HAP-1 (cell line): Measurements from ENCODE around the gene TMEM270.
A peak's percentile ranks its signal among the peaks of the same experiment; 100 is the strongest.
"Not testable (repeated sequence)": the region's sequence is repeated elsewhere in the genome, so short reads cannot be mapped to it uniquely, and the experiment has no call there.

Source experiments
- DNase-seq, 2 experiments: peaks; one replicate each; pipeline ENCODE4 v3.0.0-alpha.2; 2016 to 2020; ENCODE audit warnings: low spot score in 2 of 2
- H3K27me3 ChIP-seq: fragments of 250-450 bp; sonication (Bioruptor Pico); 2 replicates; pipeline ENCODE4 v1.5.1; 2020; ENCODE audit warnings: low read depth, mild to moderate bottlenecking, moderate library complexity
- H3K36me3 ChIP-seq: fragments of 250-450 bp; sonication (Bioruptor Pico); replicated peaks from 2 replicates; pipeline ENCODE4 v1.5.1; 2020; ENCODE audit warnings: mild to moderate bottlenecking
- H3K4me1 ChIP-seq: fragments of 250-450 bp; sonication (Bioruptor Pico); 2 replicates; pipeline ENCODE4 v1.5.1; 2020; ENCODE audit warnings: mild to moderate bottlenecking
- H3K4me3 ChIP-seq: fragments of 250-450 bp; sonication (Bioruptor Pico); 2 replicates; pipeline ENCODE4 v1.5.1; 2020; ENCODE audit warnings: mild to moderate bottlenecking, moderate library complexity
- H3K9me3 ChIP-seq: fragments of 250-450 bp; sonication (Bioruptor Pico); 2 replicates; pipeline ENCODE4 v1.5.1; 2020; ENCODE audit warnings: mild to moderate bottlenecking, moderate library complexity
- in situ Hi-C: fragments of 300-500 bp; cut with MboI; formaldehyde crosslinking; loops from 3 replicates; pipeline ENCODE4 v1.14.3; 2020; ENCODE audit warnings: low sequenced_read_pairs, inconsistent platforms, mixed read lengths

The TMEM270 gene

DNA sequence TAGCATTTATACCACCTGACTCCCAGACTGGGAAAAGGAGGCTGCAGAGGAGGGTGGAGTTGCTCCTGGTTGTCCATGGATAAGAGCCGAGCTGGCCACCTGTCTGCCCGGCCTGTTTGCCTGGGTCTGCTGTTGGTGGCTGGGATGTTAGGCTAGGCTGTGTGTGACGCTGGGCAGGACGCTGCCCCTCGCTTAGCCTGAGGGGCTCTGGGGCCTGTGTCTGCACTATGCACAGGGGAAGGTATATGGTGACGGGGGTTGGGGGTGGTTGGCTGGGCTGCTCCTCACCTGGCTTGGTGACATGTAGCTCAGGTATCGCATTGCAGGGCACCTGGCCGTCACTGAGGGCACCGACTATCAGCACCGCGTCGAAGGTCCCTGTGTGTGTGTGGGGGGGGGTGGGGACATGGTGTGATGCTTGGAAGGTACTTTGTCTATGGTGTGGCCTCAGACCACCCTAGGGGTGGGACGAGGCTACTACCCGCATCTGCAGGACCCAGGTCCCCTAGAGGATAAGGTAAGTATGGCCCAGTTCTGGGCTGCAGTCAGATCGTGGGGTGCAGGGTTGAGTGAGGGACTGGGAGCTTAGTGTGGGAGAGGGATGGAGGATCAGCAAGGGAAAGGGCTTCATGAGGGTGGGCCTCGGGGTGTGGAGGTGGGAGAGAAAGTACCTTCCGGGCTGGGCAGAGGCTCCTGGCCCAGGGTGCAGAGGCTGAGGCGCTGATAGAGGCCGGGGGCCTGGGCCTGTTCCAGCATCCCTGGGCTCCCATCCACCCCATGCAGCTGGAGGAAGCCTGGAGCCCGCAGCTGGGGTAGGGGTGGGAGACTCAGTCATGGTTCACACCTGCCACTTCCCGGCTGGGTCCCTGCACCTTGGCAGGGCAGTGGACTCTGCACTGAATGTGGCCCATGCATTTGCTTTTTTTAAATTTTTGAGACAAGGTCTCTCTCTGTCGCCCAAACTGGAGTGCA is 20.9 kb upstream of the TMEM270 start:
- Histone ChIP-seq H3K9me3 (no peaks in the 10 kb centered on the region), H3K36me3 (no peaks in the 10 kb centered on the region), H3K27me3 (no peaks in the 10 kb centered on the region), H3K4me3 (no peak overlapping the region), H3K4me1 (peaks cover 6% of the 10 kb centered on the region)
- in situ Hi-C loops, result no loop called here
- DNase-seq, result no peak

DNA sequence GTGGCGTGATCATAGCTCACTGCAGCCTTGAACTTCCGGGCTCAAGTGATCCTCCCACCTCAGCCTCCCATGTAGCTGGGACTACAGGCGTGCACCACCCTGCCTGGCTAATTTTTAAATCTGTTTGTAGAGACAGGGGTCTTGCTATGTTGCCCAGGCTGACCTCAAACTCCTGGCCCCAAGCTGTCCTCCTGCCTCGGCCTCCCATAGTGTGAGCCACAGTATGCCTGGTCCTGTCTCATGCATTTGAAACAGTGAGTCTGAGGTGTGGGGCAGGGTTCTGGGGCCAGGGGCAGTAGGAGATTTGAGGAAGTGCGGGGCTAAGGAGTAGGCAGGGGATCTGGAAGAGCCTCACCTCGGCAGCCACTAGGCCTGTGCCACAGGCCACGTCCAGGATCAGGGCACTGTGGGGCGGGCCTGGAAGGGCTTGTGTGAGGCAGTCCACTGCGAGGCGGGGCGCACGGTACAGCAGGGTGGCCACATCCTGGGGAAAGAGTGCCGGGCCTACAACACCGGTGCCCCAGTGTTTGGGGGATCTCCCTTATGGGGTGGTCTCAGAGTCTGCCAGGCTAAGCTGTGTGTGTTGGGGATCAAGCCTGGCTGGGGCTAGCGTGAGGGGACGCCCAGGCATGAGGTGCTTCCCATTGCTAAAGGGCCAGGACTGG is 20.1 kb upstream of the TMEM270 start:
- H3K4me1 ChIP-seq, result peaks cover 6% of the 10 kb centered on the region
- DNase-seq, result no peak
- H3K27me3 ChIP-seq, result no peaks in the 10 kb centered on the region
- H3K36me3 ChIP-seq, result no peaks in the 10 kb centered on the region
- in situ Hi-C loops, result no loop called here
- H3K9me3 ChIP-seq, result no peaks in the 10 kb centered on the region
- no peak overlapping the region for H3K4me3 ChIP-seq

DNA sequence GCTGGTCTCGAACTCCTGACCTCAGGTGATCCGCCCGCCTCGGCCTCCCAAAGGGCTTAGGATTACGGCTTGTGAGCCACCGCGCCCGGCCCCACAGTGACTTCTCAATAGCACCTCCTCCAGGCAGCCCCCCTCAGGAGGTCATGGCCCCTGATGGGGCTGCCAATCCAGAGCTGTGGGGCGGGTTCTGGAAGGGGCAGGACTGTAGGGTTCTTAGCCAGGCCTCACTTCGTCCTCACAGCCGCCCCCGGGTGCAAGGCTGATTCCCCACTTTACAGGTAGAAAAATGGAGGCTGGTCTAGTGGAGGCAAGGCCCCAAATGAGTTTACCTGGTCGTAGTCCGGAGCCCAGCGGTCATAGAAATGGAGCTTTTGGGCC is 19.3 kb upstream of the TMEM270 start:
- DNase-seq, result peak in 1 of 2 experiments; percentile 32
- Histone ChIP-seq H3K9me3 (no peaks in the 10 kb centered on the region), H3K36me3 (no peaks in the 10 kb centered on the region), H3K4me3 (peak overlapping the region; percentile 53), H3K27me3 (no peaks in the 10 kb centered on the region), H3K4me1 (peaks cover 6% of the 10 kb centered on the region)
- in situ Hi-C loops, result no loop called here

DNA sequence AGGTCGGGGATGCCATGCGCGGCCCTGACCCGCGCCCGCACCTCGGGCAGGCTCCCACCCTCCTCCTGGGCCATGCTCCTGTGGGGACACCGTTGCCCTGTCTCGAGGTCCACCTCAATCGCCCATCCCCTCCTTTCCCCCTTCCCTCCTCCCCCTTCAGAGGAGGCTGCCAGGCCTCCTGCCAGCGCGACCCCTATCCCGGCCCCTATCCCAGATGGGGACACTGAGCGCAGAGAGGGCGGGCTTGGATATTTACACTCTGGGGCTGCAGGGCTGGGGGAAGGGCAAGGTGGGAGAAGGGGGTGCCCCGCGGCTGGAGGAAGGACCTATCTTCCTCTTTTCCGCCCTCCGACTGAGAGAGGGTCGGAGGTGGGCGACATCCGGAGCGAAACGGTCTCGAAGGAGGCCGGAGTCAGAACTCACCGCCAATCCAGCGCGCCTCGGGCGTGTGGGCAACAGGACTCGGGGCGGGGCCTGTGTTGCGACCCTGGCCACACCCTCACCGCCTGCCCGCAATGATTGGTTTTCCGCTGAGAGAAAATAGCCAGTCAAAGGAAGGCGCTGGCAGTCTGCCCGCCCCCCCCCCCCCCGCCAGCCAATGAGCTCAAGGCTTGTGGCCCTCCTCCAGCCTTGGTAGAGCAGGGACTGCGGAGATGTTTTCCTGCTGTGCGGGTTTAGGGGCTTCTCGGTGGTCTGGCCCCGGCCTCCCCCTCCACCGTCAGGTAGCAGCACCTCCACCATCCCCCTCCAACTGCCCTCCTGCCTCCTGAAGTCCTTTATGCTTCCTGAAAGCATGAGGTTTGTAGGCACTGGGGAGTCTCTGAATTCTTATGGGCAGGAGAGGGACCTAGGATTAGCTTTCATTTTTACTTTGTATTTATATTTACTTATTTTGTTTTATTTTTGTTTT is 18.6 kb upstream of the TMEM270 start, which contains the start of gene METTL27:
Gene METTL27 (minus strand): TSS at position 450 of the 910 bp plus-strand sequence. CDS start 376 bp downstream, at position 74.
- in situ Hi-C loops, result no loop called here

DNA sequence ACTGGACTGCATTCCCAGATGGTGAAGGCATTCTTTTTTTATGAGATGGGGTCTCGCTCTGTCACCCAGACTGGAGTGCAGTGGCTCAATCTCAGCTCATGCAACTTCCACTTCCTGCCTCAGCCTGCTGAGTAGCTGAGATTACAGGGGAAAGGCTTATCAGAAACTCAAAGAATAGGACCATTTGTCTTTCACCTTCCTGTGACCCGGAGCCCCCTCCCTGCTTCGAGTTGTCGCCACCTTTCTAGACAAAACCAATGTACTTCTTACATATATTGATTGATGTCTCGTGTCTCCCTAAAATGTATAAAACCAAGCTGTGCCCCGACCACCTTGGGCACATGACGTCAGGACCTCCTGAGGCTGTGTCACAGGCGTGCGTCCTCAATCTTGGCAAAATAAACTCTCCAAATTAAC is 16.8 kb upstream of the TMEM270 start:
- no peaks in the 10 kb centered on the region for H3K27me3 ChIP-seq
- in situ Hi-C loops, result no loop called here
- no peaks in the 10 kb centered on the region for H3K36me3 ChIP-seq
- H3K9me3 ChIP-seq, result no peaks in the 10 kb centered on the region
- peaks cover 6% of the 10 kb centered on the region for H3K4me1 ChIP-seq
- no peak overlapping the region for H3K4me3 ChIP-seq
- DNase-seq, result no peak

More for the DNA sequence above, 18.6 kb upstream of the TMEM270 start, which contains the start of gene METTL27:
- no peaks in the 10 kb centered on the region for H3K27me3 ChIP-seq
- peak within 1 kb of the TSS; percentile 53 for H3K4me3 ChIP-seq
- no peaks in the 10 kb centered on the region for H3K9me3 ChIP-seq
- no peaks in the 10 kb centered on the region for H3K36me3 ChIP-seq
- peaks cover 6% of the 10 kb centered on the region for H3K4me1 ChIP-seq
- DNase-seq, result peak; percentile 94 to 96

DNA sequence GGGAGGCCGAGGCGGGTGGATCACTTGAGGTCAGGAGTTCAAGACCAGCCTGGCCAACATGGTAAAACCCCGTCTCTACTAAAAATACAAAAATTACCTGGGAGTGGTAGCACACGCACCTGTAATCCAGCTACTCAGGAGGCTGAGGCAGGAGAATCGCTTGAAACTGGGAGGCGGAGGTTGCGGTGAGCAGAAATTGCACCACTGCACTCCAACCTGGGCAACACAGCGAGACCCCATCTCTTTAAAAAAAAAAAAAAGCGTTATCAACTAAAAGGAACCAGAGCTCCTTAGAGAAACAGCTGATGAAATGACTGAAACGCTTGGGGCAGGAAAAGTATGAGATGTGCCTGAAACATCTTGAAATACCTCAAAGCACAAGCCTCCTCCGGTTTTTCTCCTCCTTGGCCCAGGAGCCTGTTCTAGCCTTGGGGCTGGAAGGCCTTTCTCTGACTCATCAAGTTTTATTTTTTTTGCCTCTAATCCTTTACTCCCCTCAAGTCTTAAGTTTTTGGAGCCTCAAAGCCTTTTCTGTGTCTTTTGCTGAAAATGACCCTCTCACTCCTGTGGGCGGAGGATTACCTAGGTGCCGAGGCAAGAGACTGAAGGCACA is 16.0 kb upstream of the TMEM270 start:
- H3K27me3 ChIP-seq, result no peaks in the 10 kb centered on the region
- in situ Hi-C loops, result no loop called here
- DNase-seq, result no peak
- no peaks in the 10 kb centered on the region for H3K9me3 ChIP-seq
- H3K4me3 ChIP-seq, result no peak overlapping the region
- H3K36me3 ChIP-seq, result no peaks in the 10 kb centered on the region
- H3K4me1 ChIP-seq, result peaks cover 6% of the 10 kb centered on the region

DNA sequence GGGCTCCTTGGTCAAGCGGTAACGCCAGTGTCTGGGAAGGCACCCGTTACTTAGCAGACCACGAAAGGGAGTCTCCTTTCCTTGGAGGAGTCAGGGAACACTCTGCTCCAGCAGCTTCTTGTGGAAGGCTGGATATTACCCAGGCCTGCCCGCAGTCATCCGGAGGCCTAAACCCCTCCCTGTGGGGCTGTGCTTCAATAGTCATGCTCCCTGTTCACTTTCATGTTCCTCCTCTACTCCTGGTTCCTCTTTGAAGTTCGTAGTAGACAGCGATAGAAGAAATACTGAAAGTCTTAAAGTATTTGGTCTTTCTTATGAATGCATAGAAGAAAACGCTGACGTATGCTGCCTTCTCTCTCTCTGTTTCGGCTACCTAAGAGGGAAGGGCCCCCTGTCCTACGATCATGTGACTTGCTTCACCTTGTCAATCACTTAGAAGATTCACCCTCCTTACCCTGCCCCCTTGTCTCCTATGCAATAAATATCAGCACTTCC is 15.2 kb upstream of the TMEM270 start:
- in situ Hi-C loops, H3K4me1 ChIP-seq, H3K36me3 ChIP-seq, H3K9me3 ChIP-seq, H3K4me3 ChIP-seq, H3K27me3 ChIP-seq, DNase-seq: not testable (repeated sequence)

DNA sequence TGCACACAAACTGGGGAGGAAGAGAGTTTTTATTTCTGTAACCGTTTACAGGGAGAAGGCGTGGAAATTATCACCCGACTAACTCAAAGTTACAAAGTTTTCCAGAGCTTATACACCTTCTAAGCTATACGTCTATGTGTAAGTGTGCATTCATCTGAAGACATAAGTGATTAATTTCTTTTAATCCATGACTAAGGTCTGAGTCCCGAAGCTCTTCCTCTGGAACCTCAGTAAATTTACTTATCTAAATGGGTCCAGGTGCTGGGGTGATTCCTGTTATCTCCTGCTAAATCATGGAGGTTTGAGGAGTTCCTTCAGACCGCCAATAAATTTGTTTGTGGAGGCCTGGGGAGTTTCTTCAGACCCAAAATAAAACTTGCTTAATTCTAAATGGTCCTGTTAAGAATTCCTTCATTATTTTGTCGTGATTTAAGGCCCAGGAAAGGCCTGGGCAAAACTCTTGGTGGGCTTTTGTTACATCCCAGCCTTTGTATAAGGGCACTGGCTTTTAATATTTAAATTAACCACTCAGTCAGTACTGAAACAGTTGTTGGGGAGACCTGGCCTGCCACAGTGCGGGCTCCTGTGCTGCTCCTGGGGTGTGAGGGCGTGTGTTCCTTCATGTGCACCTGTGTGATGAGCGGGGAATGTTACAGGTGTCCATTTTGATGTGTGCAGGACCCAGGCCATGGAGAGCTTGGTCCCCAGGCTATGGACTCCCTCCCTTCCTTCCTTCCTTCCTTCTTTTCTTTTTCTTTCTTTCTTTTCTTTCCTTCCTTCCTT is 12.8 kb upstream of the TMEM270 start:
- H3K4me3 ChIP-seq, result no peak overlapping the region
- in situ Hi-C loops, result no loop called here
- no peaks in the 10 kb centered on the region for H3K9me3 ChIP-seq

DNA sequence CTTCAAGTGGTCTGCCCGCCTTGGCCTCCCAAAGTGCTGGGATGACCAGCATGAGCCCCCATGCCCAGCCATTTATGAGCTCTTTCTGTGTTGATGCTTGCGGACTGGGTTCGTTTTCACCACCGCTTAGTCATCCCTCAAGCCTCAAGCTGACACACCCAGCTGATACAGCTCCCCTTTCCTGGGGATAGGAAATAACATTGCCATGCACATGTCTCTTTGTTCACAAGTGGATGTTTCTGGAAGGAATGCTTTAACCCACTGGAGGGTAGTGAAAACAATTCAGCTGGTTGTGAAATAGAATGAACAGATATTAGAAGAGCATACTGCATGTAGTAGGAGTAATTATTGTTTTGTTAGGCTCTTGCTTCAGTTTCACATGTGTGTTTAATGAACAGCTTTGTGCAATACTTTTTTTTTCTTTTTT is 10.2 kb upstream of the TMEM270 start:
- H3K27me3 ChIP-seq, result peaks cover under 1% of the 10 kb centered on the region; the same call in 1 of the 2 replicates
- no peaks in the 10 kb centered on the region for H3K4me1 ChIP-seq
- no peak overlapping the region for H3K4me3 ChIP-seq
- no peaks in the 10 kb centered on the region for H3K36me3 ChIP-seq
- H3K9me3 ChIP-seq, result no peaks in the 10 kb centered on the region
- in situ Hi-C loops, result no loop called here
- no peak for DNase-seq

More for the DNA sequence above, 12.8 kb upstream of the TMEM270 start:
- no peak for DNase-seq
- Histone ChIP-seq H3K4me1 (no peaks in the 10 kb centered on the region), H3K27me3 (no peaks in the 10 kb centered on the region), H3K36me3 (no peaks in the 10 kb centered on the region)

DNA sequence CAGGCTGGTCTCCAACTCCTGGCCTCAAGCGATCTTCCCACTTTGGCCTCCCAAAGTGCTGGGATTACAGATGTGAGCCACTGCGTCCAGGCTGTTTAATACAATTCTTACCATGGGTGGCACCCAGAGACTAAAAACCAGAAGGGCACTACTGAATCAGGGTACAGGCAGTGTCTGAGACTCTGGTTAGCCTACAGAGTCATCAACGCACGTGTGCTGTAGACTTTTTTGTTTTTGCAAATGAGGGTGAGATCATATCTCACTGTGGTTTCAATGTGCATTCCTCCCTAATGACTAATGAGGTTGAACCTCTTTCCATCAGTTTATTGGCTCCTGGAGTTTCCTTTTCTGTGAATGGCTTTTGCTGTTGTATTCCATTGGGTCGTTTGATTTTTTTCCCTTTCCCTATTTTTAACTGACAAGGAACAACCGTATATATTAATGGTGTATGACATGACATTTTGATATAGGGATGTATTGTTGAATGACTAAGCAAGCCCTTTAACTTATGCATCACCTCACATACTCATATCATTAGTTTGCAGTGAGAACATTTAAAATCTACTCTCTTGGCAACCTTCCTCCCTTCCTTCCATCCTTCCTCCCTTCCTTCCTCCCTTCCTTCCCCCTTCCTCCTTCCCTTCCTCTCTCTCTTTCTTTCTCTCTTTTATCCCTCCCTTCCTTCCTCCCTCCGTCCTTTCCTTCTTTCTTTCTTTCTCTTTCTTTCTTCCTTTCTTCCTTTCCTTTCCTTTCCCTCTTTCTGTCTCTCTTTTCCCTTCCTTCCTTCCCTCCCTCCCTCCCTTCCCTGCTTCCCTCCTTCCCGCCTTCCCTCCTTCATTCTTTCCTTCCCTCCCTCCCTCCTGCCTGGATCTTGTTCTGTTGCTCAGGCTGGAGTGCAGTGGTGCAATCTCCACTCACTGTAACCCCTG is 9.3 kb upstream of the TMEM270 start:
- no peak for DNase-seq
- in situ Hi-C loops, result no loop called here
- no peaks in the 10 kb centered on the region for H3K4me1 ChIP-seq

DNA sequence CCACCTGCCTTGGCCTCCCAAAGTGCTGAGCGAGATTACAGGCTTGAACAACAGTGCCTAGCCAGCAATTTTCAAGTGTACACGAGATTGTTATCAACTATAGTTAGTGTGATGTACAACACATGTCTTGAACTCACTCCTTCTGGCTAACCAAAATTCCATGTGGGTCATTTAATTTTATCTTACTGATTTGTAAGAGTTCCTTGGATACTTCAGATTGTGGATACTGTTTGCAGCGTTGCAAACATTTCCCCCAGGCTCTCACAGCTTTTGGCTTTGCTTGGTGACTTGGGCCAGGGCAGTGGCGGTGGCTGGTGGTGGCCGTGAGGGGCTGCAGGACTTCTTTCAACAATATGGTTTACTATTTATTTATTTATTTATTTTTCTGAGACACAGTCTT is 8.5 kb upstream of the TMEM270 start:
- Histone ChIP-seq H3K4me1 (no peaks in the 10 kb centered on the region), H3K9me3 (no peaks in the 10 kb centered on the region), H3K4me3 (no peak overlapping the region), H3K36me3 (no peaks in the 10 kb centered on the region), H3K27me3 (peaks cover 2% of the 10 kb centered on the region; the same call in 1 of the 2 replicates)
- in situ Hi-C loops, result no loop called here
- no peak for DNase-seq

More for the DNA sequence above, 9.3 kb upstream of the TMEM270 start:
- H3K4me3 ChIP-seq, result no peak overlapping the region
- H3K27me3 ChIP-seq, result peaks cover 2% of the 10 kb centered on the region; the same call in 1 of the 2 replicates
- no peaks in the 10 kb centered on the region for H3K36me3 ChIP-seq
- H3K9me3 ChIP-seq, result no peaks in the 10 kb centered on the region
